Right ventricle myocardium inferior (tissue), 1 donor: ENCODE results near the gene TUBA3D. TPM values are rescaled to one million over a fixed set of nuclear protein-coding genes. Genes with fewer than 3 reads are reported as not detected.
"Not testable (repeated sequence)": the region's sequence is repeated elsewhere in the genome, so short reads cannot be mapped to it uniquely, and the experiment has no call there.

Source experiments
- ATAC-seq: fragments of 200-7000 bp; cut with Tn5 transposase; one replicate; pipeline ENCODE4 v1.9.1; 2020; ENCODE audit warnings: mild to moderate bottlenecking, moderate library complexity
- DNase-seq: peaks from one replicate; pipeline ENCODE4 v3.0.0; 2021; ENCODE audit errors: missing footprints
- intact Hi-C: fragments of 100-400 bp; cut with DNase I; formaldehyde crosslinking; loops from one replicate; pipeline ENCODE4 v1.11.0; 2022
- long read RNA-seq: library from polyadenylated mRNA; unstranded; transcript quantifications from one replicate; pipeline ENCODE4 v2.0.0, GENCODE V29; 2021
- total RNA-seq: library from RNA; stranded (reverse); fragmentation: NEBNext Ultra II Directional; extraction: Animal tissue kit (Norgen Biotek cat#: 25700); gene quantifications from one replicate; pipeline ENCODE4 v1.2.1, GENCODE V29; 2021
- donor health status: DM: no; HTN: yes; CAD: no; lungs with severe emphysema.

TUBA3D gene
- total RNA-seq: 138 TPM
- long read RNA-seq, partial matches to known transcripts: 162 of 162 reads
- long read RNA-seq, other reads (novel, unspliced or antisense): 0 of 162 reads

DNA sequence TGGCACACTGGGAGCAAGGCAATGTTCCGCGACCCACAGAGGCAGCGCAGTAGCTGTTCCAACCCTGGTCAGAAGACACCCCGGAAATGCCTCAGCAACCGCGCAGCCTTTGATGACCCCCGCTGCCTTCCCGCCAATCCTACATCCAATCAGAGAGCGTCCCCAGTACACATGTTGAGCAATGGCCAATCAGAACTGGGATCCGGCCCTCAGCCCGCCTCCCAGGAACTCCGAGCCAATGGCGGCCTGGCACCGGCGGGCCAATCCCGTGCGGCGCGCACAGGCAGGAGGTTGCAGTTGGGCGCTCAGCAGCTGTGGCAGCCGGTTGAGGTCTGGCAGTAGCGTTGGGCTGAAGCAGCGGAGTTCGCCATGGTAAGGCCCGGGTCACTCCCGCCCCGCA, at the start of gene TUBA3D:
Gene TUBA3D, plus strand, starts transcription at position 289 of the 400 bp plus-strand sequence. Its CDS starts 81 bp downstream, at position 370.
- no peak for DNase-seq
- intact Hi-C loops: no loop called here

GRCh38 chr2:131426727-131427126, 49.2 kb upstream of the TUBA3D start:
- intact Hi-C loops: no loop called here
- ATAC-seq (no peak), DNase-seq (no peak)

More for the DNA sequence above, at the start of gene TUBA3D:
- no peak for ATAC-seq

DNA sequence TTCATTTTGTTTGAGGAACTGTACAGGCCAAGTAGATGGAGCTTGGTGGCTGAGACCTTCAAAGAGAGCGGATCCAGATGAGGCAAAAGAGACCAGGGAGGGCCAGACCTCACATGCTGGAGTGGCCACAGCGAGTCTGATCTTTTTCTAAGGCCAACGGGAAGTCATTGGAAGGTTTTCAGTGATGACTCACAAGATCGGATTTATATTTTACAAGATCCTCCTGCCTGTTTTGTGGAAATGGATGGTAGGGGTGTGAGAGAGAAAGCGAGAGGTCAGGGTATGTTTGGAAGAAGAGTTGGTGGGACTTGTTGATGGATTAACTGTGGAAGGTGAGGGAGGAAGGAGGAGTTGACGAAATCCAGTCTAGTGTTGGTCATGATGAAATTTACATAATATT, 44.6 kb upstream of the TUBA3D start:
- no peak for ATAC-seq
- DNase-seq: no peak
- intact Hi-C loops: no loop called here

DNA sequence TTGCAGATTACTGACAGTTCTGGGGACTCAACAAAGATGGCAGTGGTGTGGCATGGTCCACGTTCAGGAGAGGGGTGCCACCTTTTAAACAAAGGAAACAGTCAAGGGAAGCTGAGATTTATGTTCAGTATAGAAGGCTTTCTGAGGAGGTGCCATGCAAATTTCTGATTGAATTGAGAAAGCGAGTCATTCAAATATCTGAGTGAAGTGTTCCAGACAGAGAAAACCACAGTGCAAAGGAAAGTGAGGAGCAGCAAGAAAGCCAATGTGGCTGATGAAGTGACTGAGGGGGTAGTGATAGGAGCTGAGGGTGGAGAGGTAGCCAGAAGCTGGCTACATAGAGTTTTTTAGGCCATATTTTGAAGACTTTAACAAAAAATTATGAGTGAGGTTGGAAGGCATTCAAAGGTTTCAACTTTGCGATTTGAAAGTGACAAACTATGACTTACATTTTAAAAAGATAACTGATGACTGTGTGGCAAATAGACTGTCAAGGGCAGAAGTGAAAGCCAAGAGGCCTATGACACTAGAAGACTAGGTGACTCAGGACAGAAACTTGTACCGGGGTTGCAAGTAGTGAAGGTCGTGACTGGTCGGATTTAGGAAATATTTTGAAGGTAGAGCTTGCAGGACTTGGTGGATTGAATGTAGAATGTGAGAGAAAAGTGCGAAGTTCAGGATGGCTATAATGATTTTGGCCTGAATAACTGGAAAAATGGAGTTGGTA, 35.0 kb upstream of the TUBA3D start:
- intact Hi-C loops, DNase-seq, ATAC-seq: not testable (repeated sequence)

- DNase-seq, intact Hi-C loops, ATAC-seq: not testable (repeated sequence)
These were observed 31.0 kb upstream of the TUBA3D start for GRCh38 chr2:131444736-131445514.

GRCh38 chr2:131445515-131445797, 30.5 kb upstream of the TUBA3D start:
- DNase-seq, ATAC-seq, intact Hi-C loops: not testable (repeated sequence)

DNA sequence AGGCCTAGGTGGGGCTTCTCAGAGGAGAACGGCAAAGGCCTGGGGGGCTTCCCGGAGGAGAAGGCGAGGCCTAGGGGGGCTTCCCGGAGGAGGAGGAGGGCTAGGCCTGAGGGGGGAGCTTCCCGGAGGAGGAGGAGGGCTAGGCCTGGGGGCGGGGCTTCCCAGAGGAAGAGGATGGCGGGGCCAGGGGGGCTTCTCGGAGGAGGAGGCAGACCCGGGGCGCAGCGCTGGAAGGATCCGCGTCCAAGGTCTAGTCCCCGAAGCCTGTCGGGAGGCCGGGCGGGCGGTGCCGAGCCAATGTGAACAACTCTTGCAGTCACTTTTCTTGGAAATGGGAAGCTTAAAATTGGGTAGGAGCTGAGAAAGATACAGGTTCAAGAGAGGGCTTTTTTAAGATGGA, 30.0 kb upstream of the TUBA3D start:
- ATAC-seq (no peak), DNase-seq (no peak)
- intact Hi-C loops: no loop called here

GRCh38 chr2:131447981-131448380, 27.9 kb upstream of the TUBA3D start:
- DNase-seq, intact Hi-C loops, ATAC-seq: not testable (repeated sequence)

DNA sequence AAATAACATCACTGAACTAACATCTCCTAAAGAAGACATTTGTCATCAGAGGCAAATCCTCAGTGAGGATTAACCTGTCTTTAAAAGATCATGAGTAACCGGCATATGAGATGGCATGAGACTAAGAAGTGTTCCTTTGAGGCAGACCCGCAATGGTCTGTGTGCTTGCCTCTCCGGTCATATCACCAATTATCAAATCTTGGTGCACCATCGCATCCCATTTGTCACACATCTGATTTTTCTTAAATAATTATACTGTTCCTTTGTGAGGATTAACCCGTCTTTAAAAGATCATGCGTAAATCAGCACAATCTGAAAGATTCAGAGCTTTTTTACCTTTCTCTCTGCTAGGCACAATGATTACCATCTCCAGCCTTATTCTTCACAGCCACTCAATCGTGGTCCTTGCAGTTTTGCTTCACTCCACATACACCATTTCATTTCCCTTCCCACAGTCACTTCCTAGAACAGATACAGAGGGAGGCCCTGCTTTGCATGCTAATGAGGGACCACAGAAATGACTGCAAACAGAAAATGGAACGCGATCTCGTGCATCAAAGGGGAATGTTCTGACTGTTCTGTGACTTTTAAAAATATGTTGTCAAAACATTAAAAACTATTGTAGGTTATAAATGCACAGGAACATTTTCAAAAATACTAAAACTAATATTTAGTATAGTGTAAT, 24.5 kb upstream of the TUBA3D start:
- intact Hi-C loops, DNase-seq, ATAC-seq: not testable (repeated sequence)

DNA sequence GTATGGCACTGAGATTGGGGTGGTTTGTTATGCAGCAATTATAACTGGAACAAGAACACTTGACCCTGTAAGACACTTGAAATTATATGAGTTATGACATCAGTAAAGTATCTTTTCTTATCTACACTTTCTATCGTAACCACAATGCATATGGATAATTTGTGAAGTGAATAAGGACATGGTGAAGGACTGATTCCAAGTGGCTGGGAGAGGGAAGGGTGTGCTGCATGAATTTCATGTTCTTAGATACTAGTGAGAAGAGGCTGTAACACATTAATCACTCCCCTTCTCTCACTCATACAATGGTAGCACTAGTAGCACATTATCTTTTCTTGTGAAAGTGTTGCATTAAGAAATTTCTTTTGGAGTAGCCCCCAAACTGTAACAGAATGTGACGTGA, 21.0 kb upstream of the TUBA3D start:
- intact Hi-C loops, DNase-seq, ATAC-seq: not testable (repeated sequence)

DNA sequence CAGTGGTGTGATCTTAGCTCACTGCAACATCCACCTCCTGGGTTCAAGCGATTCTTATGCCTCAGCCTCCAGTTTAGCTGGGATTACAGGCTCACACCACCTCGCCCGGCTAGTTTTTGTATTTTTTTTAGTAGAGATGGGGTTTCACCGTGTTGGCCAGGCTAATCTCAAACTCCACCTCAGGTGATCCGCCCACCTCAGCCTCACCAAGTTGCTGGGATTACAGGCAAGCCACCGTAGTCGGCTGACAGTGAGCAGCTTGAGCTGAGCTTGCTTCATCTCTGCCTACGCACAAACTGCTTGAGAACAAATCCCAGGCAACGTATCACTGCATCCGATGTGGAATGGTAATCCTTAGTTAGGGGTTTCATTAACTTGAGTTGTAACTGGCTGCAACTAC, 8.2 kb upstream of the TUBA3D start:
- ATAC-seq, intact Hi-C loops, DNase-seq: not testable (repeated sequence)

DNA sequence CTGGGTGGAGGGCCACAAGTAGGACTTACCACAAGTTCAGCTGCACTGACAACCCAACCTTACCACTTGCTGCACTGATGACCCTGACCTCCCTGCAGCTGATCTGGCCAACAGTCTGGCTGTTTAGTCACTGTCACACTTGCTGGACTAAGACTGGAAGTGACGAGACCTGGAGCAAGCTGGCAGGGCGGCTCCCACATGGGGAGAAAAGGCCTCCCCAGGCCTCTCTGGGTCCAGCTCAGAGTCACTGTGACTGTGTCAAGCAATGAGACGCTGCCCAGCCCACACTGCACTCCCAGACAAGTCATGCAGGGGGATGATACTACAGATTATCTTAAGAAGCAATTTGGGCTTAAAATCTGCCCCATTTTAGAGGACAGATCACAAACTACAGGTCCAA, 5.0 kb upstream of the TUBA3D start:
- ATAC-seq, intact Hi-C loops, DNase-seq: not testable (repeated sequence)

DNA sequence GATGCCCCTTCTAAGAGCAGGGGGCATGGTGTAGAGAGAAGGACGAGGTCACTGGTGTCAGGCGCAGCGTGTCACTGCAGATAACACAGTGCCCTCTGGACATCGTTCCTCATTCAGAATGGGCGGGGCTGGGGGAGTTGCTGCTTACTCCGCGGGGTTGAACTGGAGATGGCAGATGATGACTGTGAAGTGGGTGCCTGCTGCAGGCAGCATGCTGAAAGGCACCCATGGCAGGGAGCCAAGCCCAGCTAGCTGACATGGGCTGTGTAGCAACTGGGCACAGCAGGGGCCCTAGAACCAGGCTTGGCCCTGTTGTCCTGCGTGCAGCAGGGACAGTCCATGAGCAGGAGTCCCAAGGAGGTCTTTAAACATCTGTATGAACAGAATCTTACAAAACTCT, 4.3 kb upstream of the TUBA3D start:
- DNase-seq: peak; percentile 87

GRCh38 chr2:131473266-131473665, 2.7 kb upstream of the TUBA3D start:
- DNase-seq, ATAC-seq, intact Hi-C loops: not testable (repeated sequence)

More for the DNA sequence above, 4.3 kb upstream of the TUBA3D start:
- intact Hi-C loops: not testable (repeated sequence)
- ATAC-seq: peak; percentile 94

DNA sequence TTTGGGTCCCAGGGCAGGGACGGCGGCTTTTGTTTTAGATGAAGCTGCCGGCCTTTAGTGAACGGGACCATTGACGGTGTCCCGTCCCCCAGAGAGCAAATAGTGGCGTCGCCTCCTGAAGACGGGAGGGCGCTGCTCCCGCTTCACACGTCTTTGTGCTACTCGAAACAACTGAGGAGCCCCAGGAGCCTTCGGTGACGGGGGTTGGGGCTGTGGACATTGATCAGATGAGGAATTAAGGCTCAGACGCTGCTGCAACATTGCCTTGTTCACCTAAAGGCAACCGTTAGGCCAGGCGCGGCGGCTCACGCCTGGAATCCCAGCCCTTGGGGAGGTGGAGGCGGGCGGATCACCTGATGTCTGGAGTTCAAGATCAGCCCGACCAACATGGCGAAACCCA, 444 bp downstream of the TUBA3D start:
- intact Hi-C loops, DNase-seq, ATAC-seq: not testable (repeated sequence)

DNA sequence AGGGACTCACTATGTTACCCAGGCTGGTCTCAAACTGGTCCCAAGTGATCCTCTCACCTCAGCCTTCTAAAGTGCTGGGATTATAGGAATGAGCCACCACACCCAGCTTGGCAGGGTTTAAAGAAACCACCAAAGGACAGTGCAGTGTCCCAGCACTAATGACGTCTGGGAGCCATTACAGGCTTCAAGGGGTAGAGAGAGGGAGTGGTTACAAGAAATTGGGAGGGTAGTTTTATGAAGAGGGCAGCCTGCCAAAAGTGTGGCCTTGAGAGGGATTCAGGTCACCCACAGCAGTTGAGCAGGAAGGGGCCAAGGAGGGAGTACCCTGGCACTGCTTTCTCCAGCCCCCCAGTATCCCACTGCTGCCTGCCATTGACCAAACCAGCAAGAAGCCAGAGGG, 1.3 kb downstream of the TUBA3D start:
- ATAC-seq: peak; percentile 4
- DNase-seq, intact Hi-C loops: not testable (repeated sequence)

DNA sequence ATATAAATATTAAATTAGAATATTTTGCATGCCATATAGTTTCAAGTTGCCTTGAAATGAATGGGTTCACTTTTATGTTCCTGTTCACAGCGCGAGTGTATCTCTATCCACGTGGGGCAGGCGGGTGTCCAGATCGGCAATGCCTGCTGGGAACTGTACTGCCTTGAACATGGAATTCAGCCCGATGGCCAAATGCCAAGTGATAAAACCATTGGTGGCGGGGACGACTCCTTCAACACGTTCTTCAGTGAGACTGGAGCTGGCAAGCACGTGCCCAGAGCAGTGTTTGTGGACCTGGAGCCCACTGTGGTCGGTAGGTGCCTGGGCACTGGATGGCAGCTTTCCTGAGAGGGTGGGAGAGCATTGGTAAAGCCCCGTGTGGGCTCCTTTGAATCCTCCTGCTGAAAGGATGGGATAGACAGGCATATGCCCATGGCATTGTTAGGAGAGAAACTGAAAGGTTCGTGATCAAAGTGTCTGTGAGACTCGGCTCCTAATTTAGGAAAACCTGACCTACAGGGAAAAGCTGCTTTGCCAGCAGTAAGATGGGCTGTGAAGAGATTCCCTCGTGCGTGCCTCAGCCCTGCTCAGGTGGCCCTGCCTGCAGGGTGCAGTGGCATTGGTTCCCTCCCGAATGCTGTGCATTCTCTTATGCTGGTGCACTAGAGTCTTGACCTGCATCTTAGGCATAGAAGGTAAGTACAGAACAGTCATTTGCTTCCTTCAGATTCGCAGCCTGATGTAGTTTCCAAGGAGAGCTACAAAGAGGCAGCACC, 2.3 kb downstream of the TUBA3D start:
- DNase-seq, intact Hi-C loops: not testable (repeated sequence)
- peak; percentile 84 for ATAC-seq

DNA sequence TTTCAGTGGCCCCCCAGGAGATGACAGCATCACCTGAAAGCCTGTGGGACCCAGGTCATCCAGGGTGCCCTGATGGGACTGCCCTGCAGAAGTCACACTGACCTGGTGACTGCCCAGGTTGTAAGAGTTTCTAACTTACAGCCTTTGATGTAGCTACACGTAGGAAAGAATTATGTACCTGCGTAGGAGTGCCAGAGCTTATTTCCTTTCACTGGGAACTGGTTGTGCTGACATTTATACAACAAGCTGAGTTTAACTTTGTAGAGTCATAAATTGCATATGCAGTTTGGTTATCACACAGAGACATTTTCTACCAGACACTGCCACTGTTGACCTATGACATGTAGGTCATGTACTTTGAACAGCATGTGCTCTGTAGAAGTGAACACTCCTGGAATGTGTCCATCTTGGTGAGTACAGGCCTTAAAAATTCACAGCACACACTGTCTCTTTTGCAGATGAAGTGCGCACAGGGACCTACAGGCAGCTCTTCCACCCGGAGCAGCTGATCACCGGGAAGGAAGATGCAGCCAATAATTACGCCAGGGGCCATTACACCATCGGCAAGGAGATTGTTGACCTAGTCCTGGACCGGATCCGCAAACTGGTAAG, 3.0 kb downstream of the TUBA3D start:
- ATAC-seq: peak; percentile 78
- intact Hi-C loops, DNase-seq: not testable (repeated sequence)
